ENCODE results near the gene CD4.

GRCh38 chr12:6837370-6838060, 48.2 kb downstream of the CD4 start:
- TF ChIP-seq CTCF (IDR thresholded peaks at IDR 0.05) (no peak), POLR2AphosphoS5 (IDR thresholded peaks at IDR 0.05) (no peak)

Data from esophagus muscularis mucosa (tissue), 3 donors.